Mucosa of stomach (tissue), 1 donor: ENCODE measurements around the gene DRD2.

Experiments
- H3K27me3 ChIP-seq: one replicate; pipeline ENCODE4 v1.7.0; 2013; ENCODE audit warnings: mild to moderate bottlenecking, low read length; ENCODE audit not compliant: control insufficient read depth, insufficient read depth
- H3K36me3 ChIP-seq: one replicate; pipeline ENCODE4 v1.7.0; 2013; ENCODE audit warnings: low read length; ENCODE audit not compliant: control insufficient read depth, insufficient read depth
- H3K4me1 ChIP-seq: one replicate; pipeline ENCODE4 v1.7.0; 2013; ENCODE audit warnings: mild to moderate bottlenecking, low read length; ENCODE audit not compliant: control insufficient read depth, insufficient read depth
- H3K4me3 ChIP-seq: one replicate; pipeline ENCODE4 v1.7.0; 2013; ENCODE audit warnings: low read length
- H3K9ac ChIP-seq: one replicate; pipeline ENCODE4 v1.7.0; 2013; ENCODE audit warnings: mild to moderate bottlenecking, low read length, moderate library complexity
- H3K9me3 ChIP-seq: one replicate; pipeline ENCODE4 v1.7.0; 2013; ENCODE audit warnings: mild to moderate bottlenecking, low read length, moderate library complexity; ENCODE audit not compliant: control insufficient read depth
- donor health status: Pancreatic carcinoma.

DRD2 gene

DNA sequence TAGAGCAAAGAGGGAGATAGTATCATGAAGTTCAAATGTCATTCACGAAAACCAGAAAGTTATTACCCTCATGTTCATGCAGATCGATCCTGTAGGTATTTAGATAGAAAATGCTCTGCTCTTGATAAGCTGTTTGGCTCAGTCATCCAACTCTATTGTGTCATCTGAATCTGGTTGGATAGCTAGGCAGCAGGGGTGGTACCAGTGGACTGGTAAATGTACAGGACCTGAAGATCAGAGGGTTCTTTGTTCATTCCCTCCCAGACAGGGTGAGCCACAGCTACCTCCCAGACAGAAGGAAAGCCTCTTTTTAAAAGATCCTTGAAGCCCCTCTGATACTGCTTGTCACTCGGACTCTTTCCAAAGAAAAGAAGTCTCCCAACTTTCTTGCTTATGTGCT is 29.8 kb upstream of the DRD2 start:
- Histone ChIP-seq H3K9ac (no peak overlapping the region), H3K4me3 (no peak overlapping the region), H3K4me1 (no peaks in the 10 kb centered on the region), H3K9me3 (no peaks in the 10 kb centered on the region), H3K36me3 (no peaks in the 10 kb centered on the region), H3K27me3 (no peaks in the 10 kb centered on the region)

DNA sequence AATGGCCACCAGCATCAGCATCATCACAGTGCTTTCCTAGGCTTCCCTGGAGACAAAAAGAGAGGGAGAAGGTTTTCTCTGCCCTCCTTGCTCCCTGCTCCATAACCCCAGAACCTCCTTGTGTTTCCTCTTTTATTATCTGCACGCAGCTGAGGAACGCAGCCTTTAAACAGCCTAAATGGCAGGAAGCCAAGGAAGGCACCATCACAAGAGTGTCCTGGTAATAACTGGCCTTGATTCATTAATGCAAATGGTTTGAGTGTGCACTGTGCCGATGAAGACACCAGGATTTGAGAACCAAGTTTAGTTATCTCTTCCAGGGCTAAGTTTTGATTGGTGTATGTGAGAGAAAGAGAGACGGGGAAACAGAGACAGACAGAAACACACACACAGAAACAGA is 29.4 kb upstream of the DRD2 start:
- Histone ChIP-seq H3K27me3 (no peaks in the 10 kb centered on the region), H3K4me3 (no peak overlapping the region), H3K36me3 (no peaks in the 10 kb centered on the region), H3K9me3 (no peaks in the 10 kb centered on the region), H3K4me1 (no peaks in the 10 kb centered on the region), H3K9ac (no peak overlapping the region)

DNA sequence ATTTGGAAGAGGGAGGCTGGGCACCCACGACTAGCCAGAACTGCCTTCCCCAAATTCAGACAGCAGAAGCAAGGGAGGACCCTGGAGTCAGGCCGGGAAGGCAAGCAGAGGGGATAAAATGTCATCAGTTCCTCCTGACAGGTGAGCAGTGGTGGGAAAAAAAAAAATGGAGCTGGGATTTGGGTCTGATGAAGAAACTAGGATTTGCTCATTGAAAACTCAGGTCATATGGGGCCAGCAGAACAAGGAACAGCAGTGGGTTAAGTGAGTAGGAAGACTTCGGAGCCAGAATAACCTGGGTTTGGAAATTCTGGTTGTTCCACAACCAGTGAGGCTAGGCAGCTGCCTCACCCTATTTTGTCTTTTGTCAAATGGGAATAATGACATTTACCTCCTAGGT is 28.9 kb upstream of the DRD2 start:
- Histone ChIP-seq H3K4me1 (no peaks in the 10 kb centered on the region), H3K9me3 (no peaks in the 10 kb centered on the region), H3K27me3 (no peaks in the 10 kb centered on the region), H3K9ac (no peak overlapping the region), H3K4me3 (no peak overlapping the region), H3K36me3 (no peaks in the 10 kb centered on the region)

DNA sequence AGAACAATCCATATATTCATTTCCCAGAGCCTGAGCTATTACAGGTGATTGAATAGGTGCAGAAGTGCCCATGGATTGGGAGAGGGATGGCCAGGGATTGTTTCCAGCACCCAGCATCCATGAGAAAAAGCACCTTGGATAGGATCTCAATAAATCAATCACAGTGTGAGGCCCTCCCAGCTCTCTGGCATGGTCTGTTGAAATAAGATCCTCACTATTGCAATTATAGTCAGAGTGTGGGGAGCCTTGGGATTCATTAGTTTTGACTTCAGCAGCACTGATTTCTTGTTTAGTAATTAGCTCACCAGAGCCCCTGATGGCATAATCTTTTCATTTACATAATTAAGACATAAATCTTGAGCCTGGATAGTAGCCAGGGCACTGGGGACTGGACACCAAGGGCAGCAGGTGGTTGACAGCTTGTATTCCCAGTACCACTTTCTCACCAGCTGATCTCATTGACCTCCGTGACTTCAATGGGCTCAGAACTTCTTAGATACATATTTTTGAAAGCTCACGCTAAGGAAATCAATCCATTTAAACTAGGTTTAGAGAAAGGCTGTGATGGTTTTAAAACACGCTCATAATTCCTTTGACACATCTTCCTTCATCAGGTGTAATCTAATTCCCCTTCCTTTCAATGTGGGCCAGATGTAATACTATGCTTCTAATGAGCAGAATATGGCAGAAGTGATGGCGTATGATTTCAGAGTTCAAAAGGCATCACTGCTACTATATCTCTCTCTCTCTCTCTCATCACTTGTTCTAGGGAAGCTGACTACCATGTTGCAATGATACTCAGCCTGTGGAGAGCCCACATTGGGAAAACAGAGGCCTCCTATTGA is 22.1 kb upstream of the DRD2 start:
- no peaks in the 10 kb centered on the region for H3K4me1 ChIP-seq
- no peaks in the 10 kb centered on the region for H3K27me3 ChIP-seq
- no peak overlapping the region for H3K4me3 ChIP-seq
- no peak overlapping the region for H3K9ac ChIP-seq
- H3K36me3 ChIP-seq: no peaks in the 10 kb centered on the region
- H3K9me3 ChIP-seq: no peaks in the 10 kb centered on the region

DNA sequence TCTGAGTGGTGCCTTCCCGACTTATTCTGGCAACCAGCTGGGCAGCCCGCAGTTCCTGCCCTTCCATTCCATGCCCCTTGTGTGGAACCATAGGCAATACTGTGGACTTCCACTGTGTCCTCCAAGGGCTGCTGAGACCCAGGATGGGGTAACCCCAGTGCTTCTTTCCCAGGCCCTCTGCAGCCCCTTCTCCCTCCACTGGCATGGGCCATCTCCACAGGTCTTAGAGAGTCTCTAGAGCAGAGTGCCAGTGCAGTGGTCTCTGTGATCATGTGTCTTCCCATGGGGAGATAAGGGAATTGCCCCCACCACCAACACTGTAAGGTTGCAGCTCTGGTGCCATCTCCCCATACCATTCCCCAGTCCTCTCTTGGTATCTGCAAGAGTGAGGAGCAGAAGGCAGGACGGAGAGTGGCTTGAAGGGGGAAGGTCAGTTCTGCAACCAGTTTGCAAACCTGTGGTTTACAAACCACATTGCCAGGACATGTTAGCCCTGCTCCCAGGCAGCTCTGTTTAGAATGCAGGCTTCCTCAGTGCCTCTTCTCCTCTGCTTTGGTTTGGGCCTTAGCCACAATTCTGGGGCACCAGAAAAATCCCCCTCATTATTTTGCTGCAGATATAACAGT is 20.9 kb upstream of the DRD2 start:
- H3K27me3 ChIP-seq: no peaks in the 10 kb centered on the region
- no peak overlapping the region for H3K9ac ChIP-seq
- H3K4me1 ChIP-seq: no peaks in the 10 kb centered on the region
- H3K9me3 ChIP-seq: no peaks in the 10 kb centered on the region
- no peaks in the 10 kb centered on the region for H3K36me3 ChIP-seq
- no peak overlapping the region for H3K4me3 ChIP-seq

DNA sequence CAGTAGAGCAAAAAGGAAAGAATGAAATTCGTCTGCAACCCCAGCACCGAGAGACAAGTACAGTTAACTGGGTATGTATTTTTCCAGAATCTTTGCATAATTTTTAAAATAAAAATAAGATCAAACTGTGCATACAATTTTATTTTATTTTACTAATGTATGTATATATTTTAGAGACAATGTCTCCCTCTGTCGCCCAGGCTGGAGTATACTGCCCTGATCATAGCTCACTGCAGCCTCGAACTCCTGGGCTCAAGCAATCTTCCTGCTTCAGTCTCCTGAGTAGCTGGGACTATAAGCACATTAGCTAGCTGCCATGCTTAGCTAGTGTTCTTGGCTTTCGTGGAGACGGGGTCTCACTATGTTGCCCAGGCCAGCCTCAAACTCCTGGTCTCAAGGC is 18.8 kb upstream of the DRD2 start:
- H3K4me3 ChIP-seq: no peak overlapping the region
- H3K27me3 ChIP-seq: no peaks in the 10 kb centered on the region
- H3K4me1 ChIP-seq: no peaks in the 10 kb centered on the region
- no peaks in the 10 kb centered on the region for H3K36me3 ChIP-seq
- no peaks in the 10 kb centered on the region for H3K9me3 ChIP-seq
- H3K9ac ChIP-seq: no peak overlapping the region

DNA sequence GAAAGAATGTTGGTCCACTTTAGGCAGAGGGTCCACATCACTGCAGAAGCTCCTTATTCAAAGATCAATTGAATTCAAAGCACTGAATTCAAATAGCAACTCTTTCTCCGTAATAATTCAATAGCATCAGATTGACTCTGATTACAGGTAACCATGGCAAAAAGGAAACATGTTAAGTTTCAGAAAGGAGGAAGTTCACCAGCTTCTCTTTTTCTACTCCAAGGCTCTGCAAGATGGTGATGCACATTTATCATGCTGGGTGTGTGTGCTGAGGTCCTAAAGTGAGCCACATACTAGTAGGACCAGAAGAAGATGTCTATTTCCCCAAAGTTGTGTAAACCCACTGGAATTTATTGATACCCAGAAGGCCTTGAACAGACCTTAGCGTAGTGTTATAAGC is 18.0 kb upstream of the DRD2 start:
- Histone ChIP-seq H3K4me1 (no peaks in the 10 kb centered on the region), H3K36me3 (no peaks in the 10 kb centered on the region), H3K4me3 (no peak overlapping the region), H3K27me3 (no peaks in the 10 kb centered on the region), H3K9ac (no peak overlapping the region), H3K9me3 (no peaks in the 10 kb centered on the region)

DNA sequence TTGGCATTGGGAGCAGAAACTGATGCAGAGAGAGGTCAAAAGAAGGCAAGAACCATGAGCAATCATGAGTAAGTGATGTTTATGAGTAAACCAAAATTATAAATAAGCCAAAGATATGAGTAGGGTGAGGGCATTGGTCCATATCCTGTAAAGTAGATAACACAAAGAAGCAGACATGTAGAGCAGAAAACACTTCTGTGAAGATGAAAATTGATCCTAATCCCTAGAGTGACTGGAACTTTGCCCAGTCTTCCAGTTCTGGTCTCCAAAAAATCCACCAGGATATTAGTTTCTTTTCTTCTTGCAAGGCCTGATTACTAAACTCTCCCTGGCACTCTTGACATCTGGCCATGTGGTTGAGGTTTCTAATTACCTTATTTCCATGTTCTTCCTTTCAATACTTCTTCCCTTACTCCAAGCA is 13.7 kb upstream of the DRD2 start:
- H3K27me3 ChIP-seq: no peaks in the 10 kb centered on the region
- H3K4me3 ChIP-seq: no peak overlapping the region
- H3K9ac ChIP-seq: no peak overlapping the region
- no peaks in the 10 kb centered on the region for H3K36me3 ChIP-seq
- no peaks in the 10 kb centered on the region for H3K4me1 ChIP-seq
- no peaks in the 10 kb centered on the region for H3K9me3 ChIP-seq

DNA sequence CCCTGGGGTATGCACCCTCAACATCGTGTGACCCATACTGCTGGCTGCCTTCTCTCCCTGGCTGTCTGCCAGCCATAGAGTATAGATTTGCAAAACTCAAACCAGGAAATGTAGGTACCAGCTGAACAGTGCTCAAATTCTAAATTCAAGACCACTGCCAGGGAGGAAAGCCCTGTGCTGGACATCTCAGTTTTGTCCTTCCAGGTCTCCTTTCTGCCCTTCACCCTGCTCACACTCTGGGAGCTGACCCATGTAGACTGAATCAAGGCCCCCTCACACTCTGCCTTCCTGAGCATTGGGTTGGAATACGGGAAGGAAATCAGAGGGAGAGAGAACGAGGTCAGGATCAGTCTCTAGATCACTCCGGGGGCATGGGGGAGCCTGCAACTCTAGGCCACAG is 12.4 kb upstream of the DRD2 start:
- Histone ChIP-seq H3K27me3 (no peaks in the 10 kb centered on the region), H3K9me3 (no peaks in the 10 kb centered on the region), H3K36me3 (no peaks in the 10 kb centered on the region), H3K4me3 (no peak overlapping the region), H3K4me1 (no peaks in the 10 kb centered on the region), H3K9ac (no peak overlapping the region)

DNA sequence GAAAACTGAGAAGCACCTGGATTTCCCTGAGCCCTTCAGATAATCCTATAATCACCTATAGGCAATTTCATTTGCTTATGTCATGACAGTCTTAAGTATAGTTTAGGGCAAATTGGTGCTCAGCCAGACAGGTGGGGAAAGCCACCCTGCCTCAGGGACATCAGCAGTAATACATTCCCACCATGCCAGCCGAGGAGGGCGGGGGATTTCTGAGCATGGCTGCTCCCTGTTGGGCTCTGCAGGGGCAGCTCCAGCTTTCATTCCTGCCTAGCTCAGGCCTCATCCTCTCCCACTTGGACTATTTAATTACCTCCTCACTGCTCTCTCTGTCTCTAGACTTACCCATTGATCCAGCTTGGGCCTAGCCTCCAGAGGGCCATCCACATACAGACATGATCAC is 9.0 kb upstream of the DRD2 start:
- Histone ChIP-seq H3K9ac (no peak overlapping the region), H3K36me3 (no peaks in the 10 kb centered on the region), H3K27me3 (no peaks in the 10 kb centered on the region), H3K4me1 (no peaks in the 10 kb centered on the region), H3K4me3 (no peak overlapping the region), H3K9me3 (no peaks in the 10 kb centered on the region)

DNA sequence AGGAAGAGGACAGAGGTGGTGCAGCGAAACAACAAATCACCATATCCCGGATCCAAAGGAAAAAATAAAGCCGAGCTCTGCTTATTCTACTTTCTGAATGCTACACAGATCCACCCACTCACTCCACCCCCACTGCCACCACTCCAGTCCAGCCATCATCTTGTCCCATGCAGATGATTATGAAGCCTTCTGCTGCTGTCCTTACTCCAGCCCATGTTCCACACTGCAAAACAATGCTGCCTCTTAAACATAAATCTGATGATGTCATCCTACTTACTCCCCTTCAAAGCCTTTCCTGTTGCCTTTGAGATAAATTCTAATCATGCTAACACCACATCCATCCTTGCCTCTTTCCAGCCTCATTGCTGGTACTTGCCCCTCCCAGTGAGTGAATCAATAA is 6.5 kb upstream of the DRD2 start:
- no peak overlapping the region for H3K4me3 ChIP-seq
- no peaks in the 10 kb centered on the region for H3K36me3 ChIP-seq
- H3K27me3 ChIP-seq: peaks cover 13% of the 10 kb centered on the region
- no peaks in the 10 kb centered on the region for H3K9me3 ChIP-seq
- no peaks in the 10 kb centered on the region for H3K4me1 ChIP-seq
- H3K9ac ChIP-seq: no peak overlapping the region

DNA sequence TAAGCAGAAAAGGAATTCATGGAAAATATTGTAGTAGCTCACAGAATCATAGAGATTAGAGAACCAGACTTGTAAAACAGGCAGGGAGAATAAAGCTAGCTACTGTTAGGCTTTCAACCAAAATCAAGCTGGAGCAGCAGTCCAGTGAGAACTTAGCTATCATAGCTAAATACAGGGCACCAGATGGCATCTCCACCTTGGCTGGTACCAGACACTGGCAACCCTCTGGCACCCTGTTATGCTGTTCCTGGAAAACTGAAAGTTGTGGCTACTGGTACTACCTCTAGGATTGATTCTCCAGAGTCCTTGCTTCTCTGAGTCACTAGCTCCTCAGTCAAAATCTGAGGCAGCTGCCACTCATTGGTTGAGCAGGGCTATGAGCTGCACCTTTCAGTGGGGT is 6.0 kb upstream of the DRD2 start:
- Histone ChIP-seq H3K36me3 (no peaks in the 10 kb centered on the region), H3K9me3 (no peaks in the 10 kb centered on the region), H3K27me3 (peaks cover 17% of the 10 kb centered on the region), H3K4me3 (no peak overlapping the region), H3K9ac (no peak overlapping the region), H3K4me1 (no peaks in the 10 kb centered on the region)
